Measurements from ENCODE around the gene CDH3. TPM values are rescaled to one million over a fixed set of nuclear protein-coding genes. Genes with fewer than 3 reads are reported as not detected.

CDH3 gene
- total and polyA plus RNA-seq, 8 donors: 1.6 to 28.6 (median 5.0) TPM; not detected in 2

DNA sequence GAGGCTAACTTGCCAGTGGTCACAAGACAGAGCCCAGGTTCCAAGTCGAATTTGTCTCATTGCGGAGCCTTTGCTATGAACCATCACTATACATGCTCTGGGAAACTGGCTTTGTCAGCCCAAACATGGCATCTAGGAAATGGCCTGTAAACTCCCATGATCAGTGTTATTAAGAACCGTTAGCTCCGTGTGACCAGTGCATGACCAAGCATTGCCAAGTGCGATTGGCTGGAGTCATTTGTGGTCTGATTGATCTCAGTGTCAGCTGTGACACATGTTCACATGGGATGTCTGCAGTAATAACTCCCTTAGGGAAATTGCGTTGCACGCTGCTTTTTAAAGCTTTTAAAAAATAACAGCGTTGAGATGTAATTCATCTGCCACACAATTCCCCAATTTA is 18.6 kb upstream of the CDH3 start:
- no peaks in the 10 kb centered on the region for H3K4me1 ChIP-seq
- WGBS, 5 donors: 79 to 86% (median 84%) methylated on average over 8 of the region's 8 CpGs
- intact Hi-C loops (cut with DNase I; ENCODE audit: low total_unique reads): no loop called here
- H3K4me3 ChIP-seq: no peak overlapping the region
- H3K27ac ChIP-seq: no peak overlapping the region
- no peak for TF ChIP-seq POLR2AphosphoS5 (IDR thresholded peaks at IDR 0.05)
- TF ChIP-seq EP300 (IDR thresholded peaks at IDR 0.05): no peak
- TF ChIP-seq, protein P1, sequence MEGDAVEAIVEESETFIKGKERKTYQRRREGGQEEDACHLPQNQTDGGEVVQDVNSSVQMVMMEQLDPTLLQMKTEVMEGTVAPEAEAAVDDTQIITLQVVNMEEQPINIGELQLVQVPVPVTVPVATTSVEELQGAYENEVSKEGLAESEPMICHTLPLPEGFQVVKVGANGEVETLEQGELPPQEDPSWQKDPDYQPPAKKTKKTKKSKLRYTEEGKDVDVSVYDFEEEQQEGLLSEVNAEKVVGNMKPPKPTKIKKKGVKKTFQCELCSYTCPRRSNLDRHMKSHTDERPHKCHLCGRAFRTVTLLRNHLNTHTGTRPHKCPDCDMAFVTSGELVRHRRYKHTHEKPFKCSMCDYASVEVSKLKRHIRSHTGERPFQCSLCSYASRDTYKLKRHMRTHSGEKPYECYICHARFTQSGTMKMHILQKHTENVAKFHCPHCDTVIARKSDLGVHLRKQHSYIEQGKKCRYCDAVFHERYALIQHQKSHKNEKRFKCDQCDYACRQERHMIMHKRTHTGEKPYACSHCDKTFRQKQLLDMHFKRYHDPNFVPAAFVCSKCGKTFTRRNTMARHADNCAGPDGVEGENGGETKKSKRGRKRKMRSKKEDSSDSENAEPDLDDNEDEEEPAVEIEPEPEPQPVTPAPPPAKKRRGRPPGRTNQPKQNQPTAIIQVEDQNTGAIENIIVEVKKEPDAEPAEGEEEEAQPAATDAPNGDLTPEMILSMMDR (IDR thresholded peaks at IDR 0.05): no peak
- TF ChIP-seq POLR2A (IDR thresholded peaks at IDR 0.05): no peak
- peaks cover 0 to 8% (median 0%) of the 10 kb centered on the region in 4 donors for H3K9me3 ChIP-seq
- DNase-seq: no peak
- H3K27me3 ChIP-seq: no peaks in the 10 kb centered on the region
- H3K36me3 ChIP-seq: no peaks in the 10 kb centered on the region

DNA sequence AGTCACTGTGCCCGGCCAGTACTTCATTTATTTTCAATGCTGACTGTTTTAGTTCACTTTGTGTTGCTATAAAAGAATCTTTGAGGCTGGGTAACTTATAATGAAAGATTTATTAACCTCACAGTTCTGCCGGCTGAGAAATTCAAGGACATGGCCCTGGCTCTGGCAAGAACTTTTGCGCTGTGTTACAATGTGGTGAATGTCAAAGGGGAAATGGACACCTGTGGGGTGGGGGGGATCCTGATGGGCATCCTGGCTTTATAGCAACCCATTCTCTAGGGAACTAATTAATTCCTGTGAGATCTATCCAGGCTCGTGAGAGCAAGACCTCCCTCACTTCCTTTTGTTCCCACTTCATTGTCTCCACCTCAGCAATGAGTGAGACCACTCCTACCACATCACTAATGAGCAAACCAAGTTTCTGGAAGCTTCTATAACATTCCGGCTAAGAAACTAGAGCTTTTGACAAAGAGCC is 17.1 kb upstream of the CDH3 start:
- no peak for DNase-seq
- WGBS, 5 donors: 48 to 71% (median 56%) methylated on average over 5 of the region's 5 CpGs
- no peaks in the 10 kb centered on the region for H3K27me3 ChIP-seq

DNA sequence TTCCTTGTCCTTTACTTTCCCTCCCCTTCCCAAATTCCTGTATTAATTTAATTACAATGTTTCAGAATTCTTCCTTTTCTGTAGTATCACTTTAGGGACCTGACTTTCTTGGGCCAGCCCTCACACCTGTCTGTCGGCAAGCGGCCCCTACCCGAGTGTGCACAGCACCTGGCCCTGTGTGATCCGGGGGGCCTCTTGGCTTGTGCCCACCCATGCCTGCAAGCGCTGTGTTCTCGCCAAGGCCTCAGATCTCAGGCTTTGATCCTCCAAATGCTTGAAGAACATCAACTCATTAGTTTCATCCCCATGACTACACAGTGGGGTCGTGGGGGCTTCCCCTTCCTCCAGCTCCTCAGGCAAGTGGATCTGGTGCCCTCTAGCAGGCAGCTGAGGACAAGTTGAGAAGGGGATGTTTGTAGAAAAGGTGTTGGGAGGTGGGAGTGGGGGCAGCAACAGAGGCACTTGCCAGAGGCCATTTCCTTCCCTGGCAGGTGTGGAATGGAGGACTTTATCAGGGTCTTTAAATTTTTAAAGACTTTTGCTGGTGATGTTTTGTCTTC is 15.7 kb upstream of the CDH3 start:
- TF ChIP-seq, protein P1 (IDR thresholded peaks at IDR 0.05): no peak
- no peak for TF ChIP-seq EP300 (IDR thresholded peaks at IDR 0.05)
- no peak for TF ChIP-seq POLR2A (IDR thresholded peaks at IDR 0.05)
- no peak for TF ChIP-seq POLR2AphosphoS5 (IDR thresholded peaks at IDR 0.05)
- 69 to 83% (median 73%) methylated on average over 6 to 7 of the region's 7 CpGs for WGBS, 5 donors
- H3K27me3 ChIP-seq: no peaks in the 10 kb centered on the region
- no peak overlapping the region for H3K27ac ChIP-seq
- no peaks in the 10 kb centered on the region for H3K4me1 ChIP-seq
- H3K4me3 ChIP-seq: no peak overlapping the region
- no peaks in the 10 kb centered on the region for H3K9me3 ChIP-seq
- intact Hi-C loops (cut with DNase I; ENCODE audit: low total_unique reads): no loop called here
- H3K36me3 ChIP-seq: no peaks in the 10 kb centered on the region
- no peak for DNase-seq

More for the DNA sequence above, 17.1 kb upstream of the CDH3 start:
- TF ChIP-seq EP300 (IDR thresholded peaks at IDR 0.05) (no peak), POLR2A (IDR thresholded peaks at IDR 0.05) (no peak), POLR2AphosphoS5 (IDR thresholded peaks at IDR 0.05) (no peak)
- TF ChIP-seq, protein P1 (IDR thresholded peaks at IDR 0.05): no peak
- Histone ChIP-seq H3K4me1 (no peaks in the 10 kb centered on the region), H3K36me3 (no peaks in the 10 kb centered on the region), H3K27ac (no peak overlapping the region), H3K9me3 (peaks cover 0 to 7% (median 0%) of the 10 kb centered on the region in 4 donors), H3K4me3 (no peak overlapping the region)
- intact Hi-C loops (cut with DNase I; ENCODE audit: low total_unique reads): no loop called here

DNA sequence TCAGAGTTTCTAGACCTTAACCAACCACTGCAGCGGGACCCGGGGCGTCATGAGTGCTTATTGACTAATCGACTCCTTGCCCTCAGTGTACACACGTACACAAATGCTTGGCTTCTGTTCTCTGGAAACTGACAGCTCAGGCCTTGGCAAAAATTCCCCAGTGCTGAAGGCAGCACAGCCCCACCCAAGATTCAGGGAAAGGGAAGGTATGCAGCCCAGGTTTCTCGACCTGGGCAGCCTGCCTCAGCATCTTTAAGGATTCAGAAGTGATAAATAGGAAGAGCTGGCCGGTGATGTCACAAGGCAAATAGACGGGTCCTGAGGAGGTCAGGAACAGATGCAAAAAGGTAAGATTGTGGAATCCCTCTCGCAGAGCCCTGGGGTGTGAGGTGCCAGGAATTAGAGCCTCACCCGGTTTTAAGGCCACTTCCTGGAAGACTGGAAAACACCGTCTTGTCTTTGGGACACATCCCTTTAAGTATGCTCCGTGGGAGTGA is 9.0 kb upstream of the CDH3 start:
- WGBS, 5 donors: 15 to 35% (median 24%) methylated on average over 12 of the region's 12 CpGs
- H3K9me3 ChIP-seq: no peaks in the 10 kb centered on the region
- DNase-seq: peak; percentile 53
- no peaks in the 10 kb centered on the region for H3K27me3 ChIP-seq
- no peaks in the 10 kb centered on the region for H3K36me3 ChIP-seq
- TF ChIP-seq, protein P1 (IDR thresholded peaks at IDR 0.05): no peak
- TF ChIP-seq POLR2AphosphoS5 (IDR thresholded peaks at IDR 0.05): peak in 1 of 3 donors; percentile 10
- no peak for TF ChIP-seq EP300 (IDR thresholded peaks at IDR 0.05)
- no peak for TF ChIP-seq POLR2A (IDR thresholded peaks at IDR 0.05)
- intact Hi-C loops (cut with DNase I; ENCODE audit: low total_unique reads): no loop called here
- H3K4me1 ChIP-seq: peaks cover 0 to 15% (median 5%) of the 10 kb centered on the region in 4 donors
- no peak overlapping the region for H3K4me3 ChIP-seq
- H3K27ac ChIP-seq: peak overlapping the region in 3 of 5 donors; percentile 2 to 46 (median 42)

Data from stomach (tissue), 9 donors.